ENCODE measurements around the gene TBC1D13.

Gene TBC1D13

DNA sequence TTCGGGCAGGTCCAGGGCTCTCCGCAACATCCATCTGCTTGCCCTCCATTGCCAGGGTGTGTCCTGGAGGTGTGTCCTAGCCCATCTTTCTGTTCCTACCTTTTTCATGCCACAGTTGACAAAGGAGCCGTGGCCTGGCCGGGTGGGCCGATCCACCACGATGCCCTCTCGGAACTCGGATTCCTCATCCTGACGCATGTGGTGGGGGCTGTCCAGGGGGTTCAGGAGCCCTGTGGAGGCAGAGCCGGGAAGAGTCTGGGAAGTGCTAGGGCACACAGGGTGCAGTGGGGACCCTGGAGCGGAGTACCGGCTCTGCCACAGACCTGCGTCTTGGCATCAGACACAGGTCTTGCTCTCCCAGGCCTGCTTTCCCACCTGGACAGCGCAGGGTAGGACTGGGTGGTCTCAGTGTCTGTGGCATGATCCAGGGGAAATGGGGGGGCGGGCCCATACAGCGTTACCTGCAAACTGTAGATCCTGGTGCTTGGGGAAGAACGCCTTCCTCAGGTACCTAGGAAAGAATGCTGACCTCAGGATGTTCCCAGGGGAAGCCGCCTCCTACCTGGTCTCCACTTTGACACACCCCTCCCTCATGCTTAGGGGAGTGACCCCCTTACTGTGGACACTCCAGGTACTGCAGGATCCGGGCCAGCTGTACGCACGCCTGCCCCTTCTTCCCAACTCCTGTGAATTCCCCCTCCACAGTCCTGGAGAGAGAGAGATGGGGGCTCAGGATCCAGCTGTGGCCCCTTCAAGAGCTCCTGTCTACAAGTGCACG lies 39.1 kb downstream of the TBC1D13 start:
- Histone ChIP-seq H3K27ac (ENCODE audit: poor library complexity, severe bottlenecking) (no peak overlapping the region), H3K27me3 (ENCODE audit: insufficient read depth, poor library complexity, severe bottlenecking) (no peaks in the 10 kb centered on the region), H3K4me1 (ENCODE audit: insufficient read depth, poor library complexity, severe bottlenecking) (no peaks in the 10 kb centered on the region), H3K9me3 (ENCODE audit: severe bottlenecking) (no peaks in the 10 kb centered on the region), H3K36me3 (ENCODE audit: low read depth) (peaks cover 56% of the 10 kb centered on the region), H3K4me3 (ENCODE audit: severe bottlenecking) (no peak overlapping the region)
- TF ChIP-seq, protein P1, sequence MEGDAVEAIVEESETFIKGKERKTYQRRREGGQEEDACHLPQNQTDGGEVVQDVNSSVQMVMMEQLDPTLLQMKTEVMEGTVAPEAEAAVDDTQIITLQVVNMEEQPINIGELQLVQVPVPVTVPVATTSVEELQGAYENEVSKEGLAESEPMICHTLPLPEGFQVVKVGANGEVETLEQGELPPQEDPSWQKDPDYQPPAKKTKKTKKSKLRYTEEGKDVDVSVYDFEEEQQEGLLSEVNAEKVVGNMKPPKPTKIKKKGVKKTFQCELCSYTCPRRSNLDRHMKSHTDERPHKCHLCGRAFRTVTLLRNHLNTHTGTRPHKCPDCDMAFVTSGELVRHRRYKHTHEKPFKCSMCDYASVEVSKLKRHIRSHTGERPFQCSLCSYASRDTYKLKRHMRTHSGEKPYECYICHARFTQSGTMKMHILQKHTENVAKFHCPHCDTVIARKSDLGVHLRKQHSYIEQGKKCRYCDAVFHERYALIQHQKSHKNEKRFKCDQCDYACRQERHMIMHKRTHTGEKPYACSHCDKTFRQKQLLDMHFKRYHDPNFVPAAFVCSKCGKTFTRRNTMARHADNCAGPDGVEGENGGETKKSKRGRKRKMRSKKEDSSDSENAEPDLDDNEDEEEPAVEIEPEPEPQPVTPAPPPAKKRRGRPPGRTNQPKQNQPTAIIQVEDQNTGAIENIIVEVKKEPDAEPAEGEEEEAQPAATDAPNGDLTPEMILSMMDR (IDR thresholded peaks at IDR 0.05; ENCODE audit: poor library complexity, severe bottlenecking), result no peak
- no peak for ATAC-seq (ENCODE audit: low read depth)
- DNase-seq (ENCODE audit: low spot score), result no peak

DNA sequence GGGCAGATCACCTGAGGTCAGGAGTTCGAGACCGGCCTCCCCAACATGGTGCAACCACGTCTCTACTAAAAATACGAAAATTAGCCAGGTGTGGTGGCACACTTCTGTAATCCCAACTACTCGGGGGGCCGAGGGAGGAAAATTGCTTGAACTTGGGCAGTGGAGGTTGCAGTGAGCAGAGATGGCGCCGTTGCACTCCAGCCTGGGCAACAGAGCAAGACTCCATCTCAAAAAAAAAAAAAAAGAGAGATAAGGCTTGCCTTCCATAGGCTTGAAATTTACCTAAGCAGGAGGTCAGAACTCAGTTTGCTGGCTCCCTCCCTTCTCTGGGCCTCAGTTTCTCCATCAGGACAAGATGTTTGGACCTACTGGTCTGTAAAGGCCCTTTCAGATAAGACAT lies 41.2 kb downstream of the TBC1D13 start:
- TF ChIP-seq, protein P1 (IDR thresholded peaks at IDR 0.05; ENCODE audit: poor library complexity, severe bottlenecking), result no peak
- Histone ChIP-seq H3K4me1 (ENCODE audit: insufficient read depth, poor library complexity, severe bottlenecking) (no peaks in the 10 kb centered on the region), H3K27me3 (ENCODE audit: insufficient read depth, poor library complexity, severe bottlenecking) (no peaks in the 10 kb centered on the region), H3K27ac (ENCODE audit: poor library complexity, severe bottlenecking) (no peak overlapping the region), H3K36me3 (ENCODE audit: low read depth) (peaks cover 49% of the 10 kb centered on the region), H3K9me3 (ENCODE audit: severe bottlenecking) (no peaks in the 10 kb centered on the region), H3K4me3 (ENCODE audit: severe bottlenecking) (no peak overlapping the region)
- DNase-seq (ENCODE audit: low spot score) (no peak), ATAC-seq (ENCODE audit: low read depth) (no peak)

DNA sequence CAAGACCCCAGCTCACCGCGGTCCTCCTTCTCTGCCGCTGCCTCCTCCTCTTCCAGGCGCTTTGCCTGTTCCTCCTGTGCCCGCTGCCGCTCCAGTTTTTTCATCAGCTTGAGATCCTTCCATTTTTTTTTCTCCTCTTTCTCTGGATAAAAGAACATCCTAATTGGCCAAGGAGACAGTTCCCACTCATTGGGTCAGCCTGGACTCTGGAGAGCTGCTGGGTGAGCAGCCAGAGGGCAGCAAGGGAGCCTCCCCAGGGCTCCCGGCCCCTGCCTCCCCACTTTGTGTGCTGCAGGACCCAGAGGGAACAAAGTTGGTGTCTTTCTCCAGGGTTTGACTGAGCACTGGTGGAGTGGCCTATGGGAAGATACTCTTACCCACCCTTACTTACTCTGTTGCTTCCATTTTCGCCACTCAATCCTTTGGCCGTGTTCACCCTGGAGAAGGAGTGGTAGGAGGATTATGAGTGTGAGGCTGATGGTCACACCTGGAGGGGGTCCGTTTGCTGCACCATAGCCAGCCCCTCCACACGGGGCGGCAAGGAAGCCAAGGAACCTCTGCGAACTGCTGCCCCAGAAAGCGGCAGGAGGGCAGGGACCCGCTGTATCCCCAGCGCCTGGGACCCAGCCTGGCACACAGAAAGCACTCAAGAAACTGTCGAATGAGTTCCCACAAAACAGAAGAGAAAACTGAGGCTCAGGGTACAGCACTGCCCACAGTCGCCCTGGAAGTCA lies 41.8 kb downstream of the TBC1D13 start:
- peak overlapping the region; percentile 53 for H3K4me3 ChIP-seq (ENCODE audit: severe bottlenecking)
- DNase-seq (ENCODE audit: low spot score), result no peak
- H3K27me3 ChIP-seq (ENCODE audit: insufficient read depth, poor library complexity, severe bottlenecking), result no peaks in the 10 kb centered on the region
- no peaks in the 10 kb centered on the region for H3K4me1 ChIP-seq (ENCODE audit: insufficient read depth, poor library complexity, severe bottlenecking)
- peak; percentile 1; the same call in 1 of the 3 replicates for ATAC-seq (ENCODE audit: low read depth)
- TF ChIP-seq, protein P1 (IDR thresholded peaks at IDR 0.05; ENCODE audit: poor library complexity, severe bottlenecking), result no peak
- H3K36me3 ChIP-seq (ENCODE audit: low read depth), result peaks cover 53% of the 10 kb centered on the region
- H3K9me3 ChIP-seq (ENCODE audit: severe bottlenecking), result no peaks in the 10 kb centered on the region
- H3K27ac ChIP-seq (ENCODE audit: poor library complexity, severe bottlenecking), result peak overlapping the region; percentile 52

GRCh38 chr9:128829477-128830251 lies 42.6 kb downstream of the TBC1D13 start, which contains the start of gene SPOUT1:
Gene SPOUT1, minus strand, starts transcription at chr9:128829794. Its CDS starts 14 bp downstream, at chr9:128829780.
- Histone ChIP-seq H3K4me1 (ENCODE audit: insufficient read depth, poor library complexity, severe bottlenecking) (no peaks in the 10 kb centered on the region), H3K36me3 (ENCODE audit: low read depth) (peaks cover 50% of the 10 kb centered on the region), H3K9me3 (ENCODE audit: severe bottlenecking) (no peaks in the 10 kb centered on the region), H3K27me3 (ENCODE audit: insufficient read depth, poor library complexity, severe bottlenecking) (no peaks in the 10 kb centered on the region), H3K4me3 (ENCODE audit: severe bottlenecking) (peak within 1 kb of the TSS; percentile 53), H3K27ac (ENCODE audit: poor library complexity, severe bottlenecking) (peak within 1 kb of the TSS; percentile 52)
- peak; percentile 97 for ATAC-seq (ENCODE audit: low read depth)
- DNase-seq (ENCODE audit: low spot score), result peak; percentile 93
- TF ChIP-seq, protein P1 (IDR thresholded peaks at IDR 0.05; ENCODE audit: poor library complexity, severe bottlenecking), result no peak

Measured in RWPE2 (cell line).